GM21576 (cell line): ENCODE results near the gene HIPK2.

ENCODE experiments used
- ATAC-seq: cut with Tn5 transposase; IDR thresholded peaks from one replicate; pipeline ENCODE4 v1.9.1; 2021; ENCODE audit warnings: mild to moderate bottlenecking, moderate library complexity; ENCODE audit not compliant: unreplicated experiment

Gene HIPK2

GRCh38 chr7:139574618-139575337 lies 203.0 kb downstream of the HIPK2 start:
- no peak for ATAC-seq

- no peak for ATAC-seq
These were observed 203.9 kb downstream of the HIPK2 start for GRCh38 chr7:139573871-139574270.

- no peak for ATAC-seq
These were observed 205.0 kb downstream of the HIPK2 start for GRCh38 chr7:139572704-139573385.

GRCh38 chr7:139572071-139572470 lies 205.7 kb downstream of the HIPK2 start:
- no peak for ATAC-seq

- ATAC-seq, result no peak
These were observed 206.1 kb downstream of the HIPK2 start for GRCh38 chr7:139571651-139572050.

GRCh38 chr7:139571190-139571589 lies 206.6 kb downstream of the HIPK2 start:
- no peak for ATAC-seq

- ATAC-seq, result no peak
These were observed 207.2 kb downstream of the HIPK2 start for GRCh38 chr7:139570626-139571025.

- no peak for ATAC-seq
These were observed 207.7 kb downstream of the HIPK2 start for GRCh38 chr7:139570119-139570518.

GRCh38 chr7:139568813-139569490 lies 208.8 kb downstream of the HIPK2 start:
- no peak for ATAC-seq

- no peak for ATAC-seq
These were observed 209.5 kb downstream of the HIPK2 start for GRCh38 chr7:139568346-139568675.

- no peak for ATAC-seq
These were observed 210.0 kb downstream of the HIPK2 start for GRCh38 chr7:139567647-139568345.

- no peak for ATAC-seq
These were observed 210.8 kb downstream of the HIPK2 start for GRCh38 chr7:139566736-139567646.

- no peak for ATAC-seq
These were observed 211.7 kb downstream of the HIPK2 start for GRCh38 chr7:139566075-139566474.

- ATAC-seq, result no peak
These were observed 213.9 kb downstream of the HIPK2 start for GRCh38 chr7:139563856-139564255.

- no peak for ATAC-seq
These were observed 214.7 kb downstream of the HIPK2 start for GRCh38 chr7:139562961-139563565.

GRCh38 chr7:139562491-139562890 lies 215.3 kb downstream of the HIPK2 start:
- no peak for ATAC-seq

- no peak for ATAC-seq
These were observed 217.1 kb downstream of the HIPK2 start for GRCh38 chr7:139560678-139561077.

GRCh38 chr7:139560199-139560598 lies 217.6 kb downstream of the HIPK2 start:
- ATAC-seq, result no peak

GRCh38 chr7:139559364-139560105 lies 218.3 kb downstream of the HIPK2 start:
- ATAC-seq, result no peak
